ENCODE data around the gene FGF9. TPM values are rescaled to one million over a fixed set of nuclear protein-coding genes. Genes with fewer than 3 reads are reported as not detected.

FGF9 gene
- total RNA-seq, 2 experiments from 2014 or later: 0.89 to 0.99 TPM

DNA sequence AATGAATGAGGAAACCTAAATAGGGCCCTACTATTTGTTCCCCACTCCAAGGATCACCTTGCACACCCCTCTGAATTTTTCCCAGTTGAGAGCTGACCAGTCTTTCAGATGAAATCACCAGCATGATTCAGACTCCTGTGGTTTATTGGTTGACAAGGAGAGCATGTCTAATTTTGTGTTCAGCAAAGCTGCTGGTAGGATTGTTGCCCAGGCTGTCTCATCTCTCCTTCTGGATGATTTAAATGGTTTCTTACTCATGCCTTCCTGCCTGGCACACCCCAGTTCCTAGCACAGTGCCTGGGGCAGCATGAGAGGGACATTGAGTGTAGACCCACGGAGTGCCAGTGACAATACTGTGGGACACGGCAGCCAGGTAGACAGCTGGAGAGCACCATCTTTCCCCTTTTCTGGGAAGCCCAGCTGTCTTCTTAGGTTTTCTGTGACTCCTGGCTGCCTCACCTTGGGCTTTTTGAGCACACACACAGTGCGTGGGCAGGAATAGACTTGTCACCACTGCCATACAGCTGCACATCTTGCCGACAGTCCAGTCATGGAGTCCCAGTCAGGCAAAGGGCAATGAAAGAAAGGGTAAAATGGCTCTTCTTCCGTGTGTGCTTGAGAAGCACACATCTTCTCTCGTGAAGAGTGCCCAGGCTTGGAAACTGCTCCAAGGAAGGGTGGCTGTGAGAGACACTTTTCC is 12.3 kb downstream of the FGF9 start:
- Mint-ChIP-seq H3K27me3 (peaks cover 15% of the 10 kb centered on the region), H3K9me3 (ENCODE audit: low read depth) (no peaks in the 10 kb centered on the region), H3K27ac (no peak overlapping the region), H3K4me1 (peaks cover 19% of the 10 kb centered on the region), H3K36me3 (no peaks in the 10 kb centered on the region), H3K4me3 (no peak overlapping the region)
- ATAC-seq (no peak), DNase-seq (no peak)
- CTCF ChIA-PET: no interaction called here

DNA sequence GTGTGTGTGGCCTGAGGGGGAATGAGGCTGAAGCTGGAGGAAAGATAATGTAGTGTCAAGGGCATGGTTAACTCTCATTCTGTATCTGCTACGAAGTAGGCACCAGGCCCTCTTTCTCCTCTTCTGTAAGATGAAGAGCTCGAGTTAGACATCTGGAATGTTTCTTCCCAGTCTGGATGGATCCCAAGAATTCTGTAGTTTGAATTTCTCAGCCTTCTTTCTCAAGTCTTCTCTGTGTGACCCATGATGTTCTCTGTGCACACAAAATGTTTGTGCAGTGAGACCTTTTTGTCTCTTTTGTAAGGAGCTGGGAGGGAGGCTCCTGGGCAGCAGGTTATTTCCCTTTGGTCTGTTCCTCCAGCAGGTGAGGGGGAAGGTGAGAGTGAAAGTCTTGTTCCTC is 13.7 kb downstream of the FGF9 start:
- CTCF ChIA-PET: no interaction called here
- Mint-ChIP-seq H3K4me3 (no peak overlapping the region), H3K36me3 (no peaks in the 10 kb centered on the region), H3K9me3 (ENCODE audit: low read depth) (no peaks in the 10 kb centered on the region), H3K4me1 (peaks cover 20% of the 10 kb centered on the region), H3K27me3 (peaks cover 11% of the 10 kb centered on the region), H3K27ac (no peak overlapping the region)
- DNase-seq (no peak), ATAC-seq (no peak)

DNA sequence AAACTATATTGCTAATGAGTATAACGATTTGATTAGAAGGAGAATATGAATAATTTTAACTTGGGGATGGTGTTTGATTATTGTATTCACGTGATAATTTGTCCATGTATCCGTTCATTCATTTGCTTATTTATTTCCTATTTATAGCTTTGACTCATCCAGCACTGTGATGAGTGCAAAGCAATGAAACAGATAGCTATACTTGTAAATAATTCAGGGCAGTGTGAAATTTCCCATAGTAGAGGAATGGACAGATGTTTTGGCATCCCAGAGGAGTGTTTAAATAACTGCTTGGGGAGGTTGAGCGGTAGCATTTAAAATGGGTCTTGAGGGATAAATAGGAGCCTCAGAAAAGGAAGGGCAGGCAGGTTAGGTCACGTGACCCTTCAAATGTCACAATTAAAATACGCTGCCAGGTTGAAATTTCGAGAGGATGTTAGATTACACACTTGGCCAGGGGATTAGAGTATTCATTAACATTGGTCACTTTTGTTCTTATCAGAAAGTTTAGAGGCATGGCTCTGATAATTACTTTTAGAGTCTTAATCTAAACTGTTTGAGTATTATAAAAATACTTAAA is 14.7 kb downstream of the FGF9 start:
- H3K27ac Mint-ChIP-seq: no peak overlapping the region

DNA sequence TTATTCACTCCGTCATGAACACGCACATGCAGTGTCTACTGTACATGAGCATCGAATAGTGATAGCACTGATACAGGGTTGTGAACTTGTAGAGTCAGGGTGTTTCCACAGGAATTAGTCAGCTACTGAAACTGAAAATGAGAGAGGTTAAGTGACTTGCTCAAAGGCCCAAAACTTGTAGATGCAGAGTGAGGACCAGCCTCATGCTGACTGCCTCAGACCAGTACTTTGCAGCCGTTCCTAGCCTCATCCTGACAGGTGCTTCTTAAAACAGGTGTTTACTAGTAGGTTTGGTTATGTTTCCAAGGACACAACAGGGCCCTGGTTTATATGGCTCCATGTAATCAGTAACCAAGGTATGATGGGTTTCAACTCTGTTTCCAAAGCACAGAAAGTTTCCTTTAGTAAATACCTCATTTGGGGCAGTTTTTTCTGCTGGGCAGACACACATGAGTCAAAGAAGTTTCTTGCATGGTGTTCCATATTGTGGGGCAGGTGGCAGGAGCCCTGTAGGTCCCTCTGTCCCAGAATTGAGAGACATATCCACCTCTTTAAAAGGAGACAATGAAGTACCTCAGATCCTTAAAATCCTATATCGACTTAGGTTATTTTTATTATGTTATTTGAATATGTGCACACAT is 16.0 kb downstream of the FGF9 start:
- DNase-seq (peak; percentile 64), ATAC-seq (peak; percentile 91)
- Mint-ChIP-seq H3K27me3 (peaks cover 9% of the 10 kb centered on the region), H3K4me3 (no peak overlapping the region), H3K9me3 (ENCODE audit: low read depth) (no peaks in the 10 kb centered on the region), H3K27ac (peak overlapping the region; percentile 54), H3K36me3 (no peaks in the 10 kb centered on the region), H3K4me1 (peaks cover 20% of the 10 kb centered on the region)
- CTCF ChIA-PET: interaction anchor here (1.3 kb wide), 1 partner anchor 47 kb away, joined by 3 read pairs; no protein-coding TSS in a partner anchor

More for the DNA sequence above, 14.7 kb downstream of the FGF9 start:
- H3K36me3 Mint-ChIP-seq: no peaks in the 10 kb centered on the region
- H3K4me3 Mint-ChIP-seq: no peak overlapping the region
- H3K4me1 Mint-ChIP-seq: peaks cover 20% of the 10 kb centered on the region
- CTCF ChIA-PET: interaction anchor here (1.3 kb wide), 1 partner anchor 46 kb away, joined by 3 read pairs; no protein-coding TSS in a partner anchor
- DNase-seq: no peak
- H3K9me3 Mint-ChIP-seq (ENCODE audit: low read depth): no peaks in the 10 kb centered on the region
- no peak for ATAC-seq
- peaks cover 11% of the 10 kb centered on the region for H3K27me3 Mint-ChIP-seq

DNA sequence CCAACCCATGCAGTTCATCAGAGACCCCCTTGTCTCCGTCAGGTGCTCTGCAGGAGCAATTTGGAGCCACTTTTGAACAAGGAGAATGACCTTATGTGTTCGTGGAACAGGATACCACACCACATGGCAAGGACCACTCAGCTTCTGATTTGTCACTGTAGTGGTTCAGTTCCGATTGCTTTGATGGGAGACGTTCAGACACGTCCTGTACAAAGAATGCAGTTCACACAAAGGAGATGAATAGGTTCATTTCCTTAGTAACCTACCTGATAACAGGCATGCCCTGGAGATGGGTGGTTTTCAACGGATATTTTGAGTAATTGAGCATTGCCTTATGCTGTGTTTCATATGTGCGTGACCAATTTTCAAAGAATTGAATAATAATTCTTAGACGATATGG is 17.2 kb downstream of the FGF9 start:
- H3K4me1 Mint-ChIP-seq: peaks cover 20% of the 10 kb centered on the region
- H3K9me3 Mint-ChIP-seq (ENCODE audit: low read depth): no peaks in the 10 kb centered on the region
- no peak for DNase-seq
- ATAC-seq: no peak
- H3K36me3 Mint-ChIP-seq: no peaks in the 10 kb centered on the region
- H3K27ac Mint-ChIP-seq: no peak overlapping the region
- no peak overlapping the region for H3K4me3 Mint-ChIP-seq
- H3K27me3 Mint-ChIP-seq: peaks cover 9% of the 10 kb centered on the region
- CTCF ChIA-PET: interaction anchor here (1.0 kb wide), 1 partner anchor 10 kb away, joined by 3 read pairs; no protein-coding TSS in a partner anchor

DNA sequence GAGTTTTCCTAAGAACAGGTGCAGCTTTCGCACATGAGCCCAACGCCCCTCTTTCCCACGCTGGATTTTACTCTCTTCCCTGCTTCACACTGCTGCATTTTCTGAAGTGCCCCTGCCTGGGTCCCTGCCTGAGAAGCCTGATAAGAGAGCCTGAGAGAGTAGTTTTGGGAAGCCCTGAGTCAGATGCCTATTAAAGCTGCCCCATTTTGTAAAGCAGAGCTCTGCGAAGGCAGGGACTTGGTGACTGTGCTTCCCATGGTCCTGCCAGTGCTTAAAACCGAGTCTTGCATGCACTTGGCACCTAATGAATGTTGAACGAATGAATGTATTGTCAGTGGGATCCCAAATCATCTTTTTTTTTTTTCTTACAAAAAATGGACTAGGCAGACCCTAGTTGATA is 18.2 kb downstream of the FGF9 start:
- CTCF ChIA-PET: no interaction called here
- Mint-ChIP-seq H3K4me3 (no peak overlapping the region), H3K27me3 (peaks cover 3% of the 10 kb centered on the region), H3K4me1 (peaks cover 20% of the 10 kb centered on the region), H3K36me3 (no peaks in the 10 kb centered on the region), H3K9me3 (ENCODE audit: low read depth) (no peaks in the 10 kb centered on the region), H3K27ac (no peak overlapping the region)
- DNase-seq (no peak), ATAC-seq (no peak)

DNA sequence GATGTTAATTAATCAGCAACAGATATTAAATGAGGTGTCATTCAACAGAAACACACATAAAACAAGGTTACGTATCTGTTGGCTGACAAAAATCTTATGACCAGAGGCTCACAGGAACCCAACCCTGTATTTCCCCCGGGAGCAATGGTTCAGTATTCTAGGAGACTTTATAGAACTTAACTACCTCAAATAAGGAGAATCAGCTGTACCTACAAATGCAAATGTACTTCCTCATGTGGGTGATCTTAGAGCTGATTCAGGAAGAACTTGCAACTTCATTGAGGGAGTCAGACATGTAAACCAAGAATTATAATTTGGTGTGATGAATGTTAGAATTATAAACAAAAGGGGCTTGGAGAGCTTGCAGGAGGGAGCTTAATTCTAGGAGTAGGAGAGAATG is 20.1 kb downstream of the FGF9 start:
- Mint-ChIP-seq H3K27me3 (no peaks in the 10 kb centered on the region), H3K36me3 (no peaks in the 10 kb centered on the region), H3K27ac (no peak overlapping the region), H3K4me1 (peaks cover 20% of the 10 kb centered on the region), H3K4me3 (no peak overlapping the region), H3K9me3 (ENCODE audit: low read depth) (no peaks in the 10 kb centered on the region)
- CTCF ChIA-PET: no interaction called here
- no peak for DNase-seq
- no peak for ATAC-seq

DNA sequence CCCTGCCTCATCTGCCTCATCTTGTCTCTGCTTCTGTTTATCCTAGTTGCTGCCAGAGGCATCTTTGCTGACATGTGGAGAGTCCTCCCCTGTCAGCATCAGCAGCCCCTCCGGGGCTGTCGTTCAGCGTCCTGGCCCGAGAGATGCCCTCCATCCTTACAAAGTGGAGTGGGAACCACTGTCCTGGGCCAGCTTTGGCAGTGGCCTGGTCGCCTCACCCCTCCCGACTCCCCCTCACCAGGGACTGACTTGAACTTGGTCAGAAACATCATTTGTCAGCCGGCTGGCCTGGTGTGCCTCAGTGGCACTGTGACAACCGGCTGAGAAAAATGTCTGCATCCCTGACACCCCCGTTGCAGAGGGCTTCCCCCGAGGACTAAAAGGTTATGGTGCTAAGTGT is 20.6 kb downstream of the FGF9 start:
- no peak overlapping the region for H3K4me3 Mint-ChIP-seq
- CTCF ChIA-PET: interaction anchor here (2.3 kb wide), 1 partner anchor 53 kb away, joined by 6 read pairs; no protein-coding TSS in a partner anchor
- no peak overlapping the region for H3K27ac Mint-ChIP-seq
- no peak for ATAC-seq
- no peaks in the 10 kb centered on the region for H3K9me3 Mint-ChIP-seq (ENCODE audit: low read depth)
- no peak for DNase-seq
- peaks cover 17% of the 10 kb centered on the region for H3K4me1 Mint-ChIP-seq
- no peaks in the 10 kb centered on the region for H3K27me3 Mint-ChIP-seq
- no peaks in the 10 kb centered on the region for H3K36me3 Mint-ChIP-seq

DNA sequence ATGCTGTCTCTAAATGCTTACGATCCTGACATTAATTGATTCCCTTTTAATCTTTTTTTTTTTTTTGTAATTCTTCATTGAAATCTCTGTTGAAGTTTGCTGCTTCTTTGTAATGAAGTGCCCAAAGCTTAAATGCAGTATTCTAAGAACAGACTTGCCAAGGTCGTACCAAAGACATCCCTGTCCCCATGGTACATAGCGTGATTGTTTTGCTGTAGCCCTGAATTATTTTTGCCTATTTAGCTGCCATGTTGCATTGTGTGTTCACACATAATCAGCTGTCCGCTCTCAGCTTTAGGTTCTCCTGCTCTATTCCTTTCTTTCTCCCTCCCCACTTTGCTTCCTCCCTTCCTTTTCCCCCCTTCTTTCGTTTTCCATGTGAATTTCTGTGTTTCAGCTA is 21.1 kb downstream of the FGF9 start:
- ATAC-seq: no peak
- CTCF ChIA-PET: interaction anchor here (2.3 kb wide), 1 partner anchor 54 kb away, joined by 6 read pairs; no protein-coding TSS in a partner anchor

DNA sequence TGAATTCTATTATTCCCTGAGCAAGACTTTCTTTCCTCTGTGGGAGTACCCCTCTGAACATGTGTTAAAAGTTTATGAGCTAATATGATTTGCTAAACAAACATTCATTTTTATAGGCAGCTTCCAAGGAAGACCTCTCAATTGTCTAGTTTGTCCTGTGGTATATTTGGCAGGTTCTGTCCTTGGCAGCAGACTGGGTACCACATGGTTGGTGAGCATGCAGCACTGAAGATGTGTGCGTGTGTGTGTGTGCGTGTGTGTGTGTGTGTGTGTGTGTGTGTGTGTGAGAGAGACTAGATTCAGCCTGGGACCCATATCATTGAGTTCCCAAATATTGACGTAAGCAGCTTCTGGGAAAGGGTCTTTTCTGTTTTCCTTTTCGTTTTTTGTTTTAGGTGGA is 24.0 kb downstream of the FGF9 start:
- no peaks in the 10 kb centered on the region for H3K27me3 Mint-ChIP-seq
- CTCF ChIA-PET: no interaction called here
- no peak overlapping the region for H3K4me3 Mint-ChIP-seq
- no peak for ATAC-seq
- H3K36me3 Mint-ChIP-seq: no peaks in the 10 kb centered on the region
- H3K4me1 Mint-ChIP-seq: no peaks in the 10 kb centered on the region
- H3K9me3 Mint-ChIP-seq (ENCODE audit: low read depth): no peaks in the 10 kb centered on the region
- no peak for DNase-seq
- H3K27ac Mint-ChIP-seq: no peak overlapping the region

More for the DNA sequence above, 21.1 kb downstream of the FGF9 start:
- no peak for DNase-seq
- Mint-ChIP-seq H3K4me1 (peaks cover 12% of the 10 kb centered on the region), H3K27me3 (no peaks in the 10 kb centered on the region), H3K9me3 (ENCODE audit: low read depth) (no peaks in the 10 kb centered on the region), H3K36me3 (no peaks in the 10 kb centered on the region), H3K27ac (no peak overlapping the region), H3K4me3 (no peak overlapping the region)

DNA sequence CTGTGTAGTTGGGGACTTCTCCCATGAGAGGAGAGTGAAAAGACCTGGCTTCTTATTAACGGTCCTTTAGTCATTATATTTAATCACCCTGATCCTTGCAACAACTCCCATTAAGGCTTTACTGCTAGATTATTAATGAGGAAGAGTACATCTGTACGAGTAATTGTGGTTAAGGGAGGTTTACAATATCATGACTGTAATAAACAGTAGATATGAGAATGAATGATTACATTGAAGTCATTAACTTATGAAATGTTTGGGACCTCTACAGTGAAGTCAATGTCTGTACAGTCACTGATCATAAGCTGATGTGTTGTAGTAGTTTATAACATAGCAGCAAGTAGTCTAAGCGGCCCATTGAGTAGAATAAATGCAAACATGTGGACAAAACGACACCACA is 24.7 kb downstream of the FGF9 start:
- Mint-ChIP-seq H3K4me1 (no peaks in the 10 kb centered on the region), H3K9me3 (ENCODE audit: low read depth) (no peaks in the 10 kb centered on the region), H3K27me3 (no peaks in the 10 kb centered on the region), H3K27ac (no peak overlapping the region), H3K36me3 (no peaks in the 10 kb centered on the region), H3K4me3 (no peak overlapping the region)
- ATAC-seq (no peak), DNase-seq (no peak)
- CTCF ChIA-PET: no interaction called here

DNA sequence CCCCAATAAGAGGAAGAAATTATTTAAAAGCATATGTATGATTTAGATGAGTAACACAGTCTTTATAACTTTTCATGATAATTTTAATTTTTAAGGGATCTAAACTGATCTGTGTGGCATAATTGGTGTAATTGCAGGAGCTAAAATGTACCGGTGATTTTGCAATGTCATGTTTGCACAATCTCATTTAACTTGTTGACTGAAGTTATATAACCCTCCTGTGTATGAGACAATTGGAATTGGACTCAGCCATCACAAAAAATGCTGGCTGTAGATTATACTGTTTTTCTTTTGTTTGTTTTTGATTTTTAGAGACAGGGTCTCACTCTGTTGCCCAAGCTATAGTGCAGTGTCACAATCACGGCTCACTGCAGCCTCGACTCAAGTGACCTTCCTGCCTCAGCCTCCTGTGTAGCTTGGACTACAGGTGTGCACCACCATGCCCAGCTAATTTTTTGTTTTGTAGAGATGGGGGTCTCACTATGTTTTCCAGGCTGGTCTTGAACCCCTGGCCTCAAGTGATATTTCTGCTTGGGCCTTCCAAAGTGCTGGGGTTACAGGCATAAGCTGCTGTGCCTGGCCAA is 26.1 kb downstream of the FGF9 start:
- Mint-ChIP-seq H3K4me1 (no peaks in the 10 kb centered on the region), H3K4me3 (no peak overlapping the region), H3K9me3 (ENCODE audit: low read depth) (no peaks in the 10 kb centered on the region), H3K36me3 (no peaks in the 10 kb centered on the region), H3K27me3 (no peaks in the 10 kb centered on the region), H3K27ac (no peak overlapping the region)
- no peak for ATAC-seq
- CTCF ChIA-PET: no interaction called here
- no peak for DNase-seq

DNA sequence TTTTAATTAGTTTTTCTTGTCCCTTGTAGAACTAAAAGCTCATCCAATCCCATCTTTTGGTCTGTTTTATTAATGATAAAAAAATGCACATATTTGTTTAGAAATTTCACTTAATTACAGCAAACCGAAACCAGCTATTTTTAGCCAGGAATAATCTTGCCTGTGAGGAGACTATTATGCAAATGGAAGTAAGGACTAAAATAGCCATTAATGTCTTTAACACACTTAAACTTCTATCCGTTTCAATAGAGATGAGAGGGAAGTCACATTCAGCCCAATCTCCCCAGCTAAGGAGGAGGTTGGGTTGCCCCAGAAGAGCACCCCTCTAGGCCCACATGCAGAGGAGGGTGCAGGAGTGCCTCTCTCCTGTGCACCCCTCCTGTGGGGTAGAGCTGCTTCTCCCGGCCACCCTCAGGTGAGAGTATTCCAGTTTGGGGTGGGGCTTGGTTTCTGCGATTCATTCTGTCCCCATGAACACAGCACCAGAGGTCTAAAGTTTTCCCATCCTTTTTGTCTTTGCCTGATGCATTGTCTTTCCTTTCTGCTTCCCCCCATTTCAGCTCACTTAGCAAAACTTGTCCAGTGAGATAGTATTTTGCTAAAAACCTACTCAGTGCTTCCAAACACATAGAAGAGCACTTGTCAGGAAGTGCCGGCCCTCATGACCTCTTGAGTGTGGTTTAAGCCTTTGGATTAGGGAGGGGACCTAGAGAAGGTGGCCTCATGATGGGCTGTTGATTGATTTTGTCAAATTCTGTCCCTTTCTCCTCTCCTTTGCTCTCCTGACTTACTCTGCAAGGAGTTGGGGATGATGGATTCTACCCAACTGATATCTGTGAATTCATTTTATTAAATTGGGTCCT is 28.2 kb downstream of the FGF9 start:
- no peaks in the 10 kb centered on the region for H3K36me3 Mint-ChIP-seq
- ATAC-seq: no peak
- DNase-seq: no peak
- no peaks in the 10 kb centered on the region for H3K4me1 Mint-ChIP-seq
- CTCF ChIA-PET: interaction anchor here (1.0 kb wide), 1 partner anchor 11 kb away, joined by 3 read pairs; no protein-coding TSS in a partner anchor
- H3K9me3 Mint-ChIP-seq (ENCODE audit: low read depth): no peaks in the 10 kb centered on the region
- no peak overlapping the region for H3K27ac Mint-ChIP-seq
- no peak overlapping the region for H3K4me3 Mint-ChIP-seq
- H3K27me3 Mint-ChIP-seq: no peaks in the 10 kb centered on the region

All from activated CD8-positive, alpha-beta memory T cell treated with anti-CD3 and anti-CD28 coated beads, Interleukin-2, amount 10 ng/mL, durations not matched to agents 7 days and 5 days (primary cell).